ENCODE data around the gene HPS4.
"Not testable (repeated sequence)": the region's sequence is repeated elsewhere in the genome, so short reads cannot be mapped to it uniquely, and the experiment has no call there.

GRCh38 chr22:26528518-26528917 lies 44.9 kb upstream of the HPS4 start:
- not testable (repeated sequence) for TF ChIP-seq CTCF, EP300 (IDR thresholded peaks at IDR 0.05)
